GM21619 (cell line): ENCODE results near the gene NCAPH2.

ENCODE experiments used
- ATAC-seq: cut with Tn5 transposase; IDR thresholded peaks from one replicate; pipeline ENCODE4 v1.9.1; 2021; ENCODE audit not compliant: unreplicated experiment

The NCAPH2 gene

GRCh38 chr22:50488886-50489285 is 19.1 kb upstream of the NCAPH2 start:
- ATAC-seq, result no peak

- no peak for ATAC-seq
These were observed 18.4 kb upstream of the NCAPH2 start for GRCh38 chr22:50489363-50490243.

GRCh38 chr22:50490531-50491308 is 17.3 kb upstream of the NCAPH2 start:
- ATAC-seq, result no peak

- ATAC-seq, result no peak
These were observed 10.9 kb upstream of the NCAPH2 start for GRCh38 chr22:50497093-50497492.

GRCh38 chr22:50498322-50498890 is 9.6 kb upstream of the NCAPH2 start:
- no peak for ATAC-seq

- ATAC-seq, result no peak
These were observed 7.6 kb upstream of the NCAPH2 start for GRCh38 chr22:50500452-50500851.

GRCh38 chr22:50502096-50502495 is 5.9 kb upstream of the NCAPH2 start:
- no peak for ATAC-seq

- ATAC-seq, result no peak
These were observed 5.2 kb upstream of the NCAPH2 start for GRCh38 chr22:50502628-50503474.

- ATAC-seq, result no peak
These were observed 4.4 kb upstream of the NCAPH2 start for GRCh38 chr22:50503475-50504145.

GRCh38 chr22:50504369-50505211 is 3.4 kb upstream of the NCAPH2 start:
- ATAC-seq, result no peak

- no peak for ATAC-seq
These were observed 2.7 kb upstream of the NCAPH2 start for GRCh38 chr22:50505276-50505775.

GRCh38 chr22:50505776-50506610 is 2.0 kb upstream of the NCAPH2 start:
- no peak for ATAC-seq

- no peak for ATAC-seq
These were observed 1.2 kb upstream of the NCAPH2 start for GRCh38 chr22:50506611-50507420.

GRCh38 chr22:50507421-50507990 is 518 bp upstream of the NCAPH2 start, which contains the start of gene LMF2:
TSS of gene LMF2 (minus strand) at chr22:50507702. CDS start at chr22:50507675, 27 bp downstream.
- ATAC-seq, result peak; percentile 53

GRCh38 chr22:50508897-50509296 is 873 bp downstream of the NCAPH2 start:
- no peak for ATAC-seq

- no peak for ATAC-seq
These were observed 5.2 kb downstream of the NCAPH2 start for GRCh38 chr22:50513175-50513574.

GRCh38 chr22:50516068-50516467 is 8.0 kb downstream of the NCAPH2 start:
- ATAC-seq, result no peak
